ENCODE results near the gene SERPINA5.

- TF ChIP-seq CTCF (tag by site-specific recombination; IDR thresholded peaks at IDR 0.05) (no peak), MYNN (tag by site-specific recombination; IDR thresholded peaks at IDR 0.05; ENCODE audit: borderline replicate concordance) (no peak), ZNF473 (tag by site-specific recombination; IDR thresholded peaks at IDR 0.05) (no peak), REST (tag by site-specific recombination; IDR thresholded peaks at IDR 0.05) (no peak), ZNF239 (tag by site-specific recombination; IDR thresholded peaks at IDR 0.05) (no peak)
Measured at GRCh38 chr14:94539181-94539580, 42.0 kb upstream of the SERPINA5 start.

Measured in HEK293 (cell line).